Hepatocyte (in vitro differentiated cells): ENCODE data around the gene HAGH.

Experiments used
- CTCF ChIP-seq: fragments of 200-600 bp; sonication (generic); IDR thresholded peaks from 2 replicates; pipeline ENCODE4 v1.5.1; 2016; ENCODE audit warnings: antibody characterized with exemption, mild to moderate bottlenecking; ENCODE audit not compliant: poor library complexity
- EZH2 ChIP-seq: fragments of 200-600 bp; sonication (generic); IDR thresholded peaks from 2 replicates; pipeline ENCODE4 v1.6.1; 2016; ENCODE audit warnings: antibody characterized with exemption, mild to moderate bottlenecking, borderline replicate concordance
- EZH2phosphoT487 ChIP-seq: fragments of 200-600 bp; sonication (generic); IDR thresholded peaks from one replicate; pipeline ENCODE4 v1.6.1; 2018; ENCODE audit warnings: antibody characterized with exemption, mild to moderate bottlenecking, low read depth, moderate library complexity; ENCODE audit not compliant: unreplicated experiment, severe bottlenecking

DNA sequence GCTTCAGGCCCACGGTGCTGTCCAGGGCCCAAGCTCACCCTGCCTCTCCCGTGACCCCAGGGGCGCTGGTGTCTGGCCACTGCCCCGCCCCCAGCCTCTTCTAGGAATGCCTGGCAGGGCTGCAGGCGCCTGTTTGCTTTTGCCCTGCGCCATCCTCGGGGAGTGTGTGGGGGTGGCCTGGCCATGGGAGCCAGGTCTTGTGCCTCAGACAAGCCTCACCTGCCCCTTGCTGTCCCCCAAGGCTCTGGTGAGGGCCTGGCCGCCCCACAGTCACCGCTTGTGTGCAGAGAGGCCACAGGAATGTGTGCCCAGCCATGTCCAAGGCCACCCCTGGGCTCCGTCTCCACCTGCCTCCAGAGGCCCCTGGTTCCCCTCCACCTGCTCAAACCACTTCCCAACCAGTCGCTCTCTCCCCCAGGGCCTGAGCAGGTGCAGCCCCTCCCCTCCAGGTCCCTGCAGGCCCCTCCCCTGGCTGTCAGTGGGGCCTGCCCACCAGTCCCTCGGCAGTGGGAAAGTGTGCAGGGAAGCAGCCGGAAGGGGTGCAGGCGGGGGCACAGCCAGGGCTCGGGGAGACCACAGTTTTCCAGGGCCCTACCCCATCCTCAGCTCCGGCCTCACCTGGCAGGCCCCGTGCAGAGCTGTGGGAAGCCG is 32.3 kb downstream of the HAGH start:
- no peak for TF ChIP-seq CTCF
- no peak for TF ChIP-seq EZH2
- no peak for TF ChIP-seq EZH2phosphoT487
